Neutrophil (primary cell): ENCODE results near the gene TMEM92.

Experiments
- H3K27ac ChIP-seq: fragments of 200-600 bp; sonication (generic); 2 replicates; pipeline ENCODE4 v1.5.1; 2016; ENCODE audit warnings: mild to moderate bottlenecking, moderate library complexity
- H3K27me3 ChIP-seq: fragments of 200-600 bp; sonication (generic); 2 replicates; pipeline ENCODE4 v1.6.0; 2016; ENCODE audit warnings: mild to moderate bottlenecking
- H3K36me3 ChIP-seq: fragments of 200-600 bp; sonication (generic); 2 replicates; pipeline ENCODE4 v1.5.1; 2017
- H3K4me1 ChIP-seq, 2 experiments: fragments of 200-600 bp in 1 of 2; sonication (generic) in 1 of 2; 1 replicate in 1 of 2; 2 replicates in 1 of 2; pipeline versions ENCODE4 v1.5.1 to v1.6.1; 2013 to 2016; ENCODE audit warnings: low read depth in 1 of 2, low read length in 1 of 2, mild to moderate bottlenecking in 1 of 2, moderate library complexity in 1 of 2; ENCODE audit not compliant: control insufficient read depth in 1 of 2, insufficient read depth in 1 of 2
- H3K4me3 ChIP-seq, 2 experiments: fragments of 200-600 bp in 1 of 2; sonication (generic) in 1 of 2; 1 replicate in 1 of 2; 2 replicates in 1 of 2; pipeline ENCODE4 v1.5.1; 2013 to 2016; ENCODE audit warnings: low read depth in 1 of 2, low read length in 1 of 2, mild to moderate bottlenecking in 1 of 2, moderate library complexity in 1 of 2
- H3K9me3 ChIP-seq: fragments of 200-600 bp; sonication (generic); 2 replicates; pipeline ENCODE4 v1.5.1; 2016
- TF ChIP-seq, protein P1 (sequence below): fragments of 200-600 bp; sonication (generic); IDR thresholded peaks from 2 replicates; pipeline ENCODE4 v1.5.1; 2016; ENCODE audit warnings: antibody characterized with exemption

The TMEM92 gene

DNA sequence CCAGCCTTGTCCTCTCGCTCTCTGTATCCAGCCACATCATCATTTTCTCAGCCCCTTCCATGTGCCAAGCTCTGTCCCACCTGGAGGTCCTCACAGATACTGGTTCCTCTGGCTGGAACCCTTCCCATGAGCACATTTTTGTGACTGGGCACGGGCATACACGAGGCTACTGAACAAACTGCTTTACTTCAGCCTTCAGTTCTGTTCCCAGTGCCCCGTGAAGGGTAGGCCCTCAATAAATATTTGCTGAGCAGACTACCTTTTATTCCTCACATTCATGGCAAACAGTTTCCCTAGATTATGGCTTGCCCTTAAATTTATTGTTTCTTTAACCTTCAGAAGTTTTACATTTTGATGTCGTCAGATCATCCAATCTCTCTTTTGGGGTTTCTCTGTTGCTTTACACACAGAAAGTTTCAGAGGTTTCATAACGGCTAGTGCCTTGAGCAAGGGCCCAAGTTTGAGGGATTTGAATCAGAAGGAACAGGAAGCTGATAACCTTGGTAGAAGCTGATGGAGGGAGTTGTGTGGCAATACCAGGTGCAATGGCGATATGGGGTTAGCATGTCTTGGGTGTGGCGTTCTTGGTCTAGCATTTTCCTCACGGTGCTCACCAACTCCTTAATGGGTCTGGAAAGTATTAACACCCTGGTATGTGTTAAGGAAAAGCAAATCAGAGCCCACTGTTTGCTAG, 27.8 kb downstream of the TMEM92 start:
- Histone ChIP-seq H3K27ac (peak overlapping the region; percentile 68), H3K4me3 (no peak overlapping the region), H3K27me3 (no peaks in the 10 kb centered on the region), H3K4me1 (peaks cover 20 to 42% of the 10 kb centered on the region in 2 experiments), H3K36me3 (no peaks in the 10 kb centered on the region), H3K9me3 (no peaks in the 10 kb centered on the region)
- TF ChIP-seq, protein P1, sequence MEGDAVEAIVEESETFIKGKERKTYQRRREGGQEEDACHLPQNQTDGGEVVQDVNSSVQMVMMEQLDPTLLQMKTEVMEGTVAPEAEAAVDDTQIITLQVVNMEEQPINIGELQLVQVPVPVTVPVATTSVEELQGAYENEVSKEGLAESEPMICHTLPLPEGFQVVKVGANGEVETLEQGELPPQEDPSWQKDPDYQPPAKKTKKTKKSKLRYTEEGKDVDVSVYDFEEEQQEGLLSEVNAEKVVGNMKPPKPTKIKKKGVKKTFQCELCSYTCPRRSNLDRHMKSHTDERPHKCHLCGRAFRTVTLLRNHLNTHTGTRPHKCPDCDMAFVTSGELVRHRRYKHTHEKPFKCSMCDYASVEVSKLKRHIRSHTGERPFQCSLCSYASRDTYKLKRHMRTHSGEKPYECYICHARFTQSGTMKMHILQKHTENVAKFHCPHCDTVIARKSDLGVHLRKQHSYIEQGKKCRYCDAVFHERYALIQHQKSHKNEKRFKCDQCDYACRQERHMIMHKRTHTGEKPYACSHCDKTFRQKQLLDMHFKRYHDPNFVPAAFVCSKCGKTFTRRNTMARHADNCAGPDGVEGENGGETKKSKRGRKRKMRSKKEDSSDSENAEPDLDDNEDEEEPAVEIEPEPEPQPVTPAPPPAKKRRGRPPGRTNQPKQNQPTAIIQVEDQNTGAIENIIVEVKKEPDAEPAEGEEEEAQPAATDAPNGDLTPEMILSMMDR = no peak

DNA sequence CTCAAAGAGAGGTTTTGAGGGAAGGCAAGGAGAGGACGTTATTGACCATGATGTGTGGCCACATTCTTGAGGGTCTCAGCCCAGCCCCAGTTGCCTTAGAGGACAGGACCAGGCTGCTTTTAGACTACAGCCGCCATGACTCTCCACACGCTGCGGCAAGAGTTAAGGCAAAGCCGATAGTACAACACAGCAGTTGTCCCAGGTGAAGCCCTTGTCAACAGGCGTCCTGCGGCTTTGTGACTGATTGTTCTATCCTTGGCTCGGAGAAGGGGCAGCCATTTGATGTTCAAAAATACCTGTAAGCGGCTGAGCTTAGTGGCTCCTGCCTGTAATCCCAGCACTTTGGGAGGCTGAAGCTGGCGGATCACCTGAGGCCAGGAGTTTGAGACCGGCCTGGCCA, 28.8 kb downstream of the TMEM92 start:
- Histone ChIP-seq H3K4me3 (no peak overlapping the region), H3K36me3 (no peaks in the 10 kb centered on the region), H3K27ac (no peak overlapping the region), H3K27me3 (no peaks in the 10 kb centered on the region), H3K4me1 (peaks cover 18 to 36% of the 10 kb centered on the region in 2 experiments), H3K9me3 (no peaks in the 10 kb centered on the region)
- TF ChIP-seq, protein P1 = no peak

DNA sequence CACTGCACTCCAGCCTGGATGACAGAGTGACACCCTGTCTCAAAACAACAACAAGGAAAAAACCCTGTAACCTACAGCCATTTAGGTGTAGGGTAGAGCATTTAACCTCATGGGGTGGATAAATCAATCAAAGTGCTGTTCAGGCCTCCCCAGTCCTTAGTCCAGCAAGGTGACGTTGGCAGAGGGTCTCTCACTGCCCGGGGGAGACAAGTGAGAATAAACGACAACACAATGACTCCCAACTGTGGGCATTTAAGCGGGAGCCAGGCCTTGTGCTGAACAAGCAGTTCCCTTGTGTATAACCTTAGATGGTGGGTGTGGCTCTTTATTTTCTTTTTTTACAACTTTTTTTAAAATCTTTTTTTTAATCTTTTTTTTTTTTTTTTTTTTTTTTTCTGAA, 29.3 kb downstream of the TMEM92 start:
- Histone ChIP-seq H3K36me3 (no peaks in the 10 kb centered on the region), H3K27me3 (no peaks in the 10 kb centered on the region), H3K27ac (no peak overlapping the region), H3K4me3 (no peak overlapping the region), H3K4me1 (peaks cover 18 to 36% of the 10 kb centered on the region in 2 experiments), H3K9me3 (no peaks in the 10 kb centered on the region)
- TF ChIP-seq, protein P1 = no peak

DNA sequence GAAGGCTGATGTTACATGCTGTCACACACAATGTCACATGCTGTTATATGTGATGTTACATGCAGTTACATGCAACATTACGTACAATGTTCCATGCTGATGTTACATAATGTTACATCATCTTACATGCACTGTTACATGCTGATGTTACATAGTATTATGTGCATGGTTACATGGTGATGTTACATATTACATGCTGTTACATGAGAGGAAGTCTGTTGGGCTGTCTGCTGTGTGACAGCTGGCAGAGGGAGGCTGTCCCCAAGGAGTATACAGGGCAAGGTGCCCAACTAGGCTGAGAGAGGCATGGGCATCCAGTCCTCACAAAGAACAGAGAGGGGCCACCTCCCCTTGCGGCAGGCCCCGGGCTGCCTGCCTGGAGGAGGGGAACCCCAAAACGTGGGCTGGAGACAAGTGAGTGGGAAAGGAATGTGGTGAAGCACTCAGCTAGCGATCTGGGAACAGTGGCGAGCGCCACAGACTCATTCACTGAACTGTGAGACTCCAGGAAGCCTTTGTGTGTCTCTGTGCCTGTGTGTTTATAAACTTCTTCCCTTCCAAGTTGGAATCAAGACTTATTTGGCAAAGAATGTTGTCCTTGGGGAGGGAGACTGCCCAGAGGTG, 30.6 kb downstream of the TMEM92 start:
- peaks cover 18 to 36% of the 10 kb centered on the region in 2 experiments for H3K4me1 ChIP-seq
- H3K27ac ChIP-seq = no peak overlapping the region
- TF ChIP-seq, protein P1 = no peak
- H3K4me3 ChIP-seq = no peak overlapping the region
- no peaks in the 10 kb centered on the region for H3K9me3 ChIP-seq
- no peaks in the 10 kb centered on the region for H3K36me3 ChIP-seq
- H3K27me3 ChIP-seq = no peaks in the 10 kb centered on the region

DNA sequence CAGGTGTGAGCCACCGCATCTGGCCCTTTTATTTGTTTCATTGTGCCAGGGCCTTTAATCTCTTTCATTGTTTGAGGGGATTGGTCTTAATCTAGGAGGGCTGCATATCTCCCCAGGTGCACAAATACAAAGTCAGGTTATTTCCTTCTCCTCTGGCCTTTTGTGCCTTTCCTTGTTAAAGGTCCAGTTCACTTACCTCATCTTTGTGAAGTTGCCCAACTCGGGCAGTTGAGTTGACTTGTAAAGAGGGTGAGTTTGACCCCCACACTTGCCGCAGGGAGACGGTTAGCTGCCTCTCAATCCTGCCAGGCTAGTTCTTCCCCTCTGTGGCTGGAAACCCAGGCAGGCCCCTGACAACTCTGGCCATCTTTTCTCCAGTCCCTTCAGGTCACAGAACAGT, 33.4 kb downstream of the TMEM92 start:
- TF ChIP-seq, protein P1 = no peak
- no peak overlapping the region for H3K27ac ChIP-seq
- H3K4me1 ChIP-seq = peaks cover 0 to 15% of the 10 kb centered on the region in 2 experiments
- no peaks in the 10 kb centered on the region for H3K36me3 ChIP-seq
- H3K4me3 ChIP-seq = no peak overlapping the region
- no peaks in the 10 kb centered on the region for H3K9me3 ChIP-seq
- H3K27me3 ChIP-seq = peaks cover 25% of the 10 kb centered on the region
